Mammary epithelial cell (primary cell): ENCODE data around the gene TECPR1.

Source experiments
- CTCF ChIP-seq, 2 donors: IDR thresholded peaks in 1 of 2; conservative IDR thresholded peaks in 1 of 2; 2 replicates each; pipeline ENCODE4 v1.5.1; 2011 to 2012; ENCODE audit warnings: inconsistent platforms in 2 of 2, low read length in 2 of 2, mild to moderate bottlenecking in 2 of 2, control low read depth in 1 of 2, low read depth in 1 of 2; ENCODE audit not compliant: insufficient read depth in 1 of 2; ENCODE audit errors: extremely low read depth in 1 of 2
- EZH2 ChIP-seq: IDR thresholded peaks from 2 replicates; pipeline ENCODE4 v1.6.1; 2012; ENCODE audit warnings: low read length, inconsistent platforms, borderline replicate concordance

DNA sequence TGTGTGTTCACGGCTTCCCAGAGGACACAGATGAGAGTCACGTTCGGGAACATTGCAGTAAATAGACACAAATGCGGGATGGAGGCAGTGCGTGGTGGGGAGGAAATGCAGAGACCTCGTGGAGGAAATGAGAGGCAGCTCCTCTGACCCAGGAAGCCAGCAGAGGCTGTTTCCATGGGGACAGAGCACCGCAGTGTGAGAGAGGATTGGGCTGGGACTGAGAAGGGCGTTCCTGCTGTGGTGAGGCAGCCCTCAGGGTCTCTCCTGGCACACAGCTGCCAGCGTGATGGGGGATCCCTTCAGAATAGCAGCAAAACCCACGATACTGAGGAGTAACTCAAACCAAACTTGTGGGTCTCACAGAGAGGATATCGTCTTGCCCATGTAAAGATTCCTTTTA is 62.5 kb downstream of the TECPR1 start:
- TF ChIP-seq CTCF (conservative IDR thresholded peaks at IDR 0.05 in 1 of 2, IDR thresholded peaks at IDR 0.05 in 1 of 2; ENCODE audit: extremely low read depth in 1 of 2, insufficient read depth in 1 of 2, low read depth in 1 of 2, low read length in 2 of 2) (no peak), EZH2 (no peak)
